Smooth muscle cell of the umbilical artery (primary cell): ENCODE measurements around the gene NOS3. TPM values are rescaled to one million over a fixed set of nuclear protein-coding genes. Genes with fewer than 3 reads are reported as not detected.

Experiments
- total RNA-seq: library from RNA; depleted of rRNA; stranded (reverse); fragments of >200 nt; gene quantifications from 2 replicates; pipeline ENCODE4 v1.2.3, GENCODE V29; 2014

The NOS3 gene
- total RNA-seq: 2.1 and 6.5 TPM in 2 replicates

GRCh38 chr7:150990416-150991186, at the start of gene NOS3:
TSS of gene NOS3 (plus strand) at chr7:150991017. CDS start at chr7:150993804, 2,787 bp downstream.

DNA sequence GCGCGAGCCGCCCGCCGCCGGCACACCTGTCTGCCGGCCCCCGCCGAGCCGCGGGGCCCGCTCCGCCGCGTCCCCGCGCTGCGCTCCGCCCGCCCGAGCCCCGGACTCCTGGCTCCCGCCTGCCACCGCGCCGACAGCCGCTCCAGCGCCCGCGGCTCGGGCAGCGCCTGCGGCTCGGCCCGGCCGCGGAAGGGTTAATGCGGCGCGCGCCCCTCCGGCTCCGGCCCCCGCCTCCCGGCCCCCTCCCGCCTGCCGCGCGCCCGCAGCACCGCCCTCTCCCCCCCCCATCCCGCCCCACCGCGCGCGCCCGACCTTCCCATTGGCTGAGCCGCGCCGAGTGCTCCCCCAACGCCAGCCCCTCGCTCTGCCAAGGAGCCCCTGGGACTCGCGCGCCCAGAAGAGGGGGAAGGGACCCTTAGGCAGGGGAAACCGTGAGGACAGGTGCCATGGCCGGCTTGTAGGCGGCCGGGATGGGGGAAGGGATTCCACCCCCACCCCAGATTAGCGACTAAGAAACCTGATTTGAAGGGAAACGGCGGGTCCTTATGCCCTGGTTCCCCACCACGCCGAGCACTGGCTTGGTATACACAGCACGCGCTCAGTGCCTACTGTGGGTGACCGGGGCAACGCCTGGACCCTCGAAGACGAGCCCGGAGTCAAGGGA, 12.6 kb upstream of the NOS3 start, which contains the start of gene KCNH2:
Gene KCNH2 (minus strand): TSS at position 196 of the 664 bp plus-strand sequence. CDS start 408 bp downstream, outside the sequence.

GRCh38 chr7:151024435-151025056, 33.7 kb downstream of the NOS3 start, which contains the start of gene ATG9B:
TSS of gene ATG9B (minus strand) at chr7:151024494. CDS start at chr7:151024423, 71 bp downstream.

GRCh38 chr7:151028131-151028947, 37.5 kb downstream of the NOS3 start, which contains the start of gene ABCB8:
TSS of gene ABCB8 (plus strand) at chr7:151028450. CDS start at chr7:151028516, 66 bp downstream.

DNA sequence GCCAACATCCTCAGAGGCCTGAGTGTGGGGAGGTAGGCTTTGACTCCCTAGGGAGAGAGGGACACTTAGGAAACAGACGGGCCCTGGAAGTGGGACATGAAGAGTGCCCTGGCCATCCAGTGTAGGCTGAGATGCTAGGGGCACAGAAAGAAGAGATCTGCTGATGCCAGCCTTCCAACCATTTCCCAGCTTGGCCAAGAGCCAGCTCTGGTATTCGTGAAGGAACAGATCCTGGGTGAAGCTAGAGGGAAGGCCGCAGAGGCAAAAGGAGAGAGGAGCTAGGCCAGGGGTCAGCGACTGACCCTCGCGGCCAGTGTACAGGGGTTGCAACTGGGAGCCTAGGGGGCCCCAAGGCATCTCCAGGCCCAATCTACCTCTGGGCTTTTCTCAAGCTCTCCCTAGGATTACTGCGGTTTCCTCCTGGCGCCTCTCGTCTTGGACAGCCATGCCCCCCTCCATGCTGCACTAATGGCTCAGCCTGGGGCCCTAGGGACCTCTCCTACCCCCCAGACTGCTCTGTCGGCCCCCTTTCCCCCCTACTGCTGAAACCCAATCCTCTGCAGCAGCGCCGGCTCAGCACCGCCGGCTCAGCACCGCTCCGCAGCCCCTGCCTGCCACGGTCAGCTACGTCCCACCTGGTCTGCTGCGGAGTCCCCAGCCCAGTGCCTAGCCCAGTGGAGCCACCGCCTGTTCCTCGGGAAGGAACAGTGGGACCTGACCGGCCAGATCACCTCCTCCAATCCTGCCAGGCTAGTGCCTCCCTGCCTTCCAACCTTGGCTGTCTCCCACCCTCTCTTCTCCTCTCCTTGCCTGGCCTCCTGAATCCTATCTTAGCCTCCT, 57.4 kb downstream of the NOS3 start, which contains the start of gene ASIC3:
Gene ASIC3 (plus strand): TSS at position 556 of the 840 bp plus-strand sequence. CDS start 355 bp downstream, outside the sequence.

GRCh38 chr7:151057506-151057988, 66.7 kb downstream of the NOS3 start, which contains the start of gene CDK5:
TSS of gene CDK5 (minus strand) at chr7:151057897. CDS start at chr7:151057848, 49 bp downstream.

GRCh38 chr7:151059367-151060112, 68.7 kb downstream of the NOS3 start, which contains the start of gene SLC4A2:
TSS of gene SLC4A2 (plus strand) at chr7:151059589. CDS start at chr7:151061988, 2,399 bp downstream.

Other genes starting within 250 kb of the NOS3 start
- not detected in 2 replicates for gene TMEM176B, start 190.7 kb upstream of the NOS3 start, total RNA-seq
- not detected in 2 replicates for gene TMEM176A, start 190.2 kb upstream of the NOS3 start, total RNA-seq
- gene AOC1, start 138.5 kb upstream of the NOS3 start, total RNA-seq: not detected in 2 replicates
- gene KCNH2, start 12.7 kb upstream of the NOS3 start, total RNA-seq: 2.7 and 3.8 TPM in 2 replicates
- gene ATG9B, start 33.5 kb downstream of the NOS3 start, total RNA-seq: 1.6 and 2.1 TPM in 2 replicates
- 38.6 and 45.9 TPM in 2 replicates for gene ABCB8, start 37.4 kb downstream of the NOS3 start, total RNA-seq
- 0.05 TPM in 1 of 2 replicates, not detected in the other for gene ASIC3, start 57.5 kb downstream of the NOS3 start, total RNA-seq
- 21.5 and 34.1 TPM in 2 replicates for gene CDK5, start 66.9 kb downstream of the NOS3 start, total RNA-seq
- 92.3 and 104 TPM in 2 replicates for gene SLC4A2, start 68.6 kb downstream of the NOS3 start, total RNA-seq
- gene FASTK, start 89.8 kb downstream of the NOS3 start, total RNA-seq: 62.7 and 88.8 TPM in 2 replicates
- 20.2 and 25.5 TPM in 2 replicates for gene TMUB1, start 92.5 kb downstream of the NOS3 start, total RNA-seq
- 44.2 and 84.8 TPM in 2 replicates for gene AGAP3, start 95.5 kb downstream of the NOS3 start, total RNA-seq
- gene GBX1, start 176.7 kb downstream of the NOS3 start, total RNA-seq: not detected in 2 replicates
- not detected in 2 replicates for gene ASB10, start 196.2 kb downstream of the NOS3 start, total RNA-seq
- not detected in 2 replicates for gene H2BK1, start 219.5 kb downstream of the NOS3 start, total RNA-seq
- gene ABCF2, start 236.2 kb downstream of the NOS3 start, total RNA-seq: 71.6 and 85.4 TPM in 2 replicates
- gene CHPF2, start 241.5 kb downstream of the NOS3 start, total RNA-seq: 158 and 194 TPM in 2 replicates